NCI-H1417 treated with DMSO at 0.1 percent for 48 hours (cell line): ENCODE measurements around the gene BPHL.
"Not testable (repeated sequence)": the region's sequence is repeated elsewhere in the genome, so short reads cannot be mapped to it uniquely, and the experiment has no call there.

Experiments
- DNase-seq: peaks from one replicate; lab custom pipeline; 2025; lab: John Stamatoyannopoulos, UW

Gene BPHL

GRCh38 chr6:3156184-3157130, 37.9 kb downstream of the BPHL start:
- not testable (repeated sequence) for DNase-seq

GRCh38 chr6:3157131-3157933, 38.8 kb downstream of the BPHL start, which contains the start of gene TUBB2A:
TSS of gene TUBB2A (minus strand) at chr6:3157544. CDS start at chr6:3157463, 81 bp downstream.
- no peak for DNase-seq

GRCh38 chr6:3159805-3160781, 41.6 kb downstream of the BPHL start:
- DNase-seq, result peak; percentile 26

- DNase-seq, result no peak
These were observed 43.6 kb downstream of the BPHL start for GRCh38 chr6:3162067-3162497.

GRCh38 chr6:3162565-3163247, 44.2 kb downstream of the BPHL start:
- peak; percentile 37 for DNase-seq

- no peak for DNase-seq
These were observed 44.7 kb downstream of the BPHL start for GRCh38 chr6:3163248-3163594.

- DNase-seq, result no peak
These were observed 45.9 kb downstream of the BPHL start for GRCh38 chr6:3164388-3164787.

- no peak for DNase-seq
These were observed 47.4 kb downstream of the BPHL start for GRCh38 chr6:3165631-3166534.

GRCh38 chr6:3166535-3167225, 48.2 kb downstream of the BPHL start:
- not testable (repeated sequence) for DNase-seq

GRCh38 chr6:3168046-3168445, 49.5 kb downstream of the BPHL start:
- not testable (repeated sequence) for DNase-seq

GRCh38 chr6:3170676-3171075, 52.2 kb downstream of the BPHL start:
- DNase-seq, result not testable (repeated sequence)

GRCh38 chr6:3171313-3172175, 53.0 kb downstream of the BPHL start:
- not testable (repeated sequence) for DNase-seq

- DNase-seq, result not testable (repeated sequence)
These were observed 54.3 kb downstream of the BPHL start for GRCh38 chr6:3172789-3173188.

- DNase-seq, result not testable (repeated sequence)
These were observed 55.2 kb downstream of the BPHL start for GRCh38 chr6:3173636-3174089.

GRCh38 chr6:3175715-3176402, 57.3 kb downstream of the BPHL start:
- DNase-seq, result no peak

GRCh38 chr6:3176562-3177355, 58.2 kb downstream of the BPHL start:
- DNase-seq, result no peak

GRCh38 chr6:3178666-3179065, 60.2 kb downstream of the BPHL start:
- DNase-seq, result not testable (repeated sequence)
